Measurements from ENCODE around the gene KCTD16.

Gene KCTD16

DNA sequence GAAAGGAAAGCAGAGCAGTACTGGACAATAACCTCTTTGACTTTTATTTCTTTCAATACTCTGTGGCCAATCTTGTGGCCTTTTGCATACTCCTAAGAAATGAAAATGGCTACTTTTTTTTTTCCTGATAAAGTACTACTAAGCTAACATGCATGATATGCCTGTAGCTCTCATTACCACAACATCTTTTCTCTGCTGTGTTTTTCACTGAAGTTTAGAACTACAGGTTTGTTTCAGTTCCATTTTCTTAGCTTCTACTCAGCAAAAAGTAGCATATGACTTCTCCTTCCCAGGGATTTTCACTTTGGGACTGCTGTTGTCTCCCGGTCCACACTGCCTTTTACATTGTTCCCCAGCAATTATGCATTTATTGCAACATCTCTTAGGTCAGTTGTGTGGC, 204.0 kb downstream of the KCTD16 start:
- H3K4me3 Mint-ChIP-seq, result no peak overlapping the region
- no peaks in the 10 kb centered on the region for H3K4me1 Mint-ChIP-seq (ENCODE audit: low read depth)
- H3K27ac Mint-ChIP-seq, result no peak overlapping the region
- no peaks in the 10 kb centered on the region for H3K27me3 Mint-ChIP-seq (ENCODE audit: low read depth)
- H3K36me3 Mint-ChIP-seq (ENCODE audit: low read depth), result no peaks in the 10 kb centered on the region
- no peaks in the 10 kb centered on the region for H3K9me3 Mint-ChIP-seq
- DNase-seq (ENCODE audit: low spot score), result no peak

DNA sequence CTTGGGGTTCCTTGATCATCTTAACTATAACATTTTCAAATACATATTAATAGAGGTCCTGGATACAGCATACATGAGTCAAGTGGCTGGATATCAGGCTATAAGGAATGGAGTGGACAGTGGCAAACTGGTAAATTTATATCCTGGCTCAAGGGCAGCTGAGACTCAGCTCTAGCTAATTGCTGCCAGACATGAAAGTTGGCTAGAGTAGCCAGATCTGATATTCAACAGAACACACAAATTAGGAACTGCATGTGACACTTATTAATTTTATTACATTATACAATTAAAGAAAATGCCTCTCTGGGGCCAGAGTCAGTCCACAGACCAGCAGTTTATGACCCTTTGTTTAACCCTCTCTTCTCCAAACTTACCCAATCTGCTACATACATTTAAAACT, 206.5 kb downstream of the KCTD16 start:
- Mint-ChIP-seq H3K27ac (no peak overlapping the region), H3K4me3 (no peak overlapping the region), H3K4me1 (ENCODE audit: low read depth) (no peaks in the 10 kb centered on the region)

DNA sequence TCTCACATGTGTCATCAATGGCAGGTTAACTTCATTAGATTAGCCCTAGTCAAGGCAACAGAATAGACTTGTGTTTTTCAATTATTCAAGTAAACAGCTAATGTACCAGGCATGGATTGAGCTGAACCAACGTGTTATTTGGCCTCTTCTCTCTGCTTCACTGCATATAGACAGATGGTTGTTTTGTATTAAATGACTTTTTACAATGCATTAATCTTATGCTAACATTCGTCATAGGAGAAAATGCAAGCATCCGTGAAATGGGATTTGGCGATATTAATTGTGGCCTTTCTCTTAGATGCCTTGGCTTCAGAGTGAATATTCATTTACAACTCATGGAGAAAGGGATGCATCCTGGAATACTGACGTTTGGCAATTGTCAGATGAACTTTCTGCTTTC, 208.0 kb downstream of the KCTD16 start:
- H3K27ac Mint-ChIP-seq, result no peak overlapping the region
- peaks cover 8% of the 10 kb centered on the region for H3K9me3 Mint-ChIP-seq
- DNase-seq (ENCODE audit: low spot score), result no peak
- no peak overlapping the region for H3K4me3 Mint-ChIP-seq
- H3K27me3 Mint-ChIP-seq (ENCODE audit: low read depth), result no peaks in the 10 kb centered on the region
- H3K36me3 Mint-ChIP-seq (ENCODE audit: low read depth), result no peaks in the 10 kb centered on the region
- H3K4me1 Mint-ChIP-seq (ENCODE audit: low read depth), result no peaks in the 10 kb centered on the region

More for the DNA sequence above, 206.5 kb downstream of the KCTD16 start:
- no peaks in the 10 kb centered on the region for H3K36me3 Mint-ChIP-seq (ENCODE audit: low read depth)
- peaks cover 8% of the 10 kb centered on the region for H3K9me3 Mint-ChIP-seq
- H3K27me3 Mint-ChIP-seq (ENCODE audit: low read depth), result no peaks in the 10 kb centered on the region
- no peak for DNase-seq (ENCODE audit: low spot score)

DNA sequence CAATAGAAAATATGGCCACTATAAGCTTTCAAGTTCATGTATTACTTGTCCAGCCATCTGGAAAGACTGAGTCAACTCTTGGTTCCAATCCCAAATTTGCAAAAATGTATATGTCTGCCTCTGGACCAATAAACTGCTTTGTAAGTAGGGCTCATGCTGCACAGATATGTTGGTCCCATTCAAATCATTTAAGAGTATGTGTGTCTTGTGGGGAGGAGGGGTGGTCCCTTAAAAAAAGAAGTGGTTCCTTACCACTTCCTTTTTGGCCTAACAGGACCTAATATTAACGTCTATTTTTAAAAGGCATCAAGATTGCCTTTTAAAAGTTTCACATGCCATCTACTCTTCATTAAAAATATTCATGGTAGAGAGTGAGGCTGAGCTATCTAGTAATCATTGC, 214.9 kb downstream of the KCTD16 start:
- peaks cover 7% of the 10 kb centered on the region for H3K9me3 Mint-ChIP-seq
- DNase-seq (ENCODE audit: low spot score), result no peak
- H3K27me3 Mint-ChIP-seq (ENCODE audit: low read depth), result no peaks in the 10 kb centered on the region
- no peak overlapping the region for H3K4me3 Mint-ChIP-seq
- no peaks in the 10 kb centered on the region for H3K4me1 Mint-ChIP-seq (ENCODE audit: low read depth)
- H3K27ac Mint-ChIP-seq, result no peak overlapping the region
- H3K36me3 Mint-ChIP-seq (ENCODE audit: low read depth), result no peaks in the 10 kb centered on the region

DNA sequence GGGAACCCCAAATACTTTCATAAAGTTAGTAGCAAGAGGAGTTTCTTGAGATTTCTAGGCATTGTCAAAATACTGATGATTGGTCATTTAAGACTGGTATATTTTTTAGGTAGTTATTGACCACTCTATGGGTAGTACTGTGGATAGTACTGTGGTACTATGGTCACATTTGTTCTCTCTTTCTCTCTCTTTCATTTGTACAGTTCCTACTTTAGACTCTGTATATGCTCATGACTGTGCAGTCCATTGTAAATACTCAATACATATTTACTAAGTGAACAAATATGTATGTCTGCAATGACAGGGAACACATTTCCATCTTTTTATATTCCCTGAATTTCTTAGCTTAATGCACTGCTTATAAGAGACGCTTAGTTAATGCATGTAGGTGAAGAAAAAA, 215.6 kb downstream of the KCTD16 start:
- H3K27ac Mint-ChIP-seq, result no peak overlapping the region
- H3K9me3 Mint-ChIP-seq, result peaks cover under 1% of the 10 kb centered on the region
- no peak for DNase-seq (ENCODE audit: low spot score)
- H3K4me1 Mint-ChIP-seq (ENCODE audit: low read depth), result no peaks in the 10 kb centered on the region
- H3K4me3 Mint-ChIP-seq, result no peak overlapping the region
- H3K36me3 Mint-ChIP-seq (ENCODE audit: low read depth), result no peaks in the 10 kb centered on the region
- no peaks in the 10 kb centered on the region for H3K27me3 Mint-ChIP-seq (ENCODE audit: low read depth)

DNA sequence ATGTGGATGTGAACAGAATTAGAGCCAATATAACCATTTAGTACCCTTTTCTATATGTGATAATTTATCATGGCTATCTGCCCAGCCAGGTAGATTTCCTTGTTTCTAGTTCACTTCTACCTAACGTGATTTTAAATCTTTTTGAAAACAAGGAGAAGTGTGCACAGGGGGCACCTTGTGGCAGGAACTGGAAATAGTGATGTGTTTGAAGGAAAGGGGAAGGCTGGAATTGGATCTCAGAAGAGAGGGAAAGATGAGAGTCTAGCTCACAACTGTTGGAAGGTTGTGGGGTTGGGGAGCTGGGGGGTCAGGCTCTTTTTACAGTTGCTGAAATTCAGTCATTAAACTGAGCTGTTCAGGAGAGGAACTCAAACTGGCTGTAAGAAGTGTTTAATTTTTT, 219.5 kb downstream of the KCTD16 start:
- no peaks in the 10 kb centered on the region for H3K27me3 Mint-ChIP-seq (ENCODE audit: low read depth)
- no peak overlapping the region for H3K4me3 Mint-ChIP-seq
- DNase-seq (ENCODE audit: low spot score), result no peak
- H3K36me3 Mint-ChIP-seq (ENCODE audit: low read depth), result no peaks in the 10 kb centered on the region
- H3K27ac Mint-ChIP-seq, result no peak overlapping the region
- H3K4me1 Mint-ChIP-seq (ENCODE audit: low read depth), result no peaks in the 10 kb centered on the region
- H3K9me3 Mint-ChIP-seq, result no peaks in the 10 kb centered on the region

DNA sequence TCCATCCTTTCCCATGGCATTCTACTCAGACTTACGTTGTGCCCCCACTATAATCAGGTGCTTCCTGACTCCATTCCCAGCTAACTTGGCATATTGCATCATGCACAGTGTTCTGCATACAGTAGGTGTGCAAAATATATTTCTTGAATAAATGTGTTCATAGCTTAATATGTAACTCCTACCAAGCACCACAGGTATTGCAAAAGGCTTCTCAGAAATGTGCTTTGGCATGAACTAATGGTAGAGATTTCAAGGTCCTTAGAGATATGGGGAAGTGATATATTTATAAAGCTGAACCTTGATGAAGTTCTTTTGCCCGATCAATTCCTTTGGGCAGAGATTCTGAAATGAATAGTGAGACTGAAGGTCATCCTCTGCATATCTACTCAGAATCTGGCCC, 220.4 kb downstream of the KCTD16 start:
- no peaks in the 10 kb centered on the region for H3K27me3 Mint-ChIP-seq (ENCODE audit: low read depth)
- no peaks in the 10 kb centered on the region for H3K4me1 Mint-ChIP-seq (ENCODE audit: low read depth)
- H3K36me3 Mint-ChIP-seq (ENCODE audit: low read depth), result no peaks in the 10 kb centered on the region
- no peaks in the 10 kb centered on the region for H3K9me3 Mint-ChIP-seq
- no peak for DNase-seq (ENCODE audit: low spot score)
- H3K4me3 Mint-ChIP-seq, result no peak overlapping the region
- H3K27ac Mint-ChIP-seq, result no peak overlapping the region

- Mint-ChIP-seq H3K27me3 (ENCODE audit: low read depth) (no peaks in the 10 kb centered on the region), H3K4me3 (no peak overlapping the region), H3K4me1 (ENCODE audit: low read depth) (no peaks in the 10 kb centered on the region), H3K9me3 (no peaks in the 10 kb centered on the region), H3K36me3 (ENCODE audit: low read depth) (no peaks in the 10 kb centered on the region), H3K27ac (no peak overlapping the region)
- DNase-seq (ENCODE audit: low spot score), result no peak
Measured at GRCh38 chr5:144393641-144394435, 223.2 kb downstream of the KCTD16 start.

GRCh38 chr5:144395704-144396103, 225.0 kb downstream of the KCTD16 start:
- no peak overlapping the region for H3K27ac Mint-ChIP-seq
- H3K4me3 Mint-ChIP-seq, result no peak overlapping the region
- no peaks in the 10 kb centered on the region for H3K4me1 Mint-ChIP-seq (ENCODE audit: low read depth)
- H3K9me3 Mint-ChIP-seq, result no peaks in the 10 kb centered on the region
- no peaks in the 10 kb centered on the region for H3K36me3 Mint-ChIP-seq (ENCODE audit: low read depth)
- H3K27me3 Mint-ChIP-seq (ENCODE audit: low read depth), result no peaks in the 10 kb centered on the region
- no peak for DNase-seq (ENCODE audit: low spot score)

DNA sequence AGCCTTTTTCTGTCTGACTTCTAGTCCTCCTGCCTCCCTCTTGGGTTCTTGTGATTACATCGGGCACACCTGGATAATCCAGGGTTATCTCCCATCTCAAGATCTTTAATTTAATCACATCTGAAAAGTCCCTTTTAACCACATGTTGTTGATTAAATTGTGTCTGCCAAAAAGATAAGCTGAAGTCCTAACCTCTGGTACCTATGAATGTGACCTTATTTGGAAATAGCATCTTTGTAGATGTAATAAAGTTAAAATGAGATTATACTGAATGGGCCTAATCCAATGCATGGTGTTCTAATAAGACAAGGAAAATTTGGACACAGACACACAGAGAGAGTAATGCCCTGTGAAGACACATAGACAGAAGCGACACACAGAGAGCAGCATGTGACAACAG, 232.4 kb downstream of the KCTD16 start:
- Mint-ChIP-seq H3K27ac (no peak overlapping the region), H3K27me3 (ENCODE audit: low read depth) (no peaks in the 10 kb centered on the region), H3K4me3 (no peak overlapping the region), H3K4me1 (ENCODE audit: low read depth) (no peaks in the 10 kb centered on the region), H3K9me3 (no peaks in the 10 kb centered on the region), H3K36me3 (ENCODE audit: low read depth) (no peaks in the 10 kb centered on the region)
- no peak for DNase-seq (ENCODE audit: low spot score)

- Mint-ChIP-seq H3K27me3 (ENCODE audit: low read depth) (no peaks in the 10 kb centered on the region), H3K27ac (no peak overlapping the region)
Measured at GRCh38 chr5:144403817-144404420, 233.2 kb downstream of the KCTD16 start.

GRCh38 chr5:144404672-144405071, 234.0 kb downstream of the KCTD16 start:
- Mint-ChIP-seq H3K27me3 (ENCODE audit: low read depth) (no peaks in the 10 kb centered on the region), H3K9me3 (peaks cover 4% of the 10 kb centered on the region), H3K27ac (no peak overlapping the region), H3K4me1 (ENCODE audit: low read depth) (no peaks in the 10 kb centered on the region), H3K4me3 (no peak overlapping the region), H3K36me3 (ENCODE audit: low read depth) (no peaks in the 10 kb centered on the region)
- DNase-seq (ENCODE audit: low spot score), result no peak

More at GRCh38 chr5:144403817-144404420, 233.2 kb downstream of the KCTD16 start:
- Mint-ChIP-seq H3K4me3 (no peak overlapping the region), H3K9me3 (peaks cover 4% of the 10 kb centered on the region), H3K36me3 (ENCODE audit: low read depth) (no peaks in the 10 kb centered on the region), H3K4me1 (ENCODE audit: low read depth) (no peaks in the 10 kb centered on the region)
- no peak for DNase-seq (ENCODE audit: low spot score)

DNA sequence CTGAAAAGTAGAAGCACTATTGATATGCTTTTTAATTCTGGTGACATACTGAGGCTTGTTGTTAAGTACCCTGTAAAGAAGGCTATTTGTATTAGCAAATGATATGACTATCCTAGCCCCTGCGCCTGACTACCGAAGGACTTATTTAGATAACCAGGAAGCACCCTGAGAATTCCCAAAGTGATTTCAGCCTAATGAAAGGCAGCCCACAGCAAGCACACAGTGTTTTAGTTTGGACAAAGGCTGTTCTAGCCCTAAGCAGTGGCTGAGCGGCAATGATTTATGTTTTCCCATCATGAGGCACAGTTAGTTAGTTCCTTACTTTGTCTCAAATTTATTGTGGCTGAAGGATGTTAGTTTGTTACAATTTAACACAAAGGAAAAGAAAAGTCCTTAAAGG, 235.3 kb downstream of the KCTD16 start:
- H3K4me1 Mint-ChIP-seq (ENCODE audit: low read depth), result no peaks in the 10 kb centered on the region
- DNase-seq (ENCODE audit: low spot score), result no peak
- H3K27ac Mint-ChIP-seq, result no peak overlapping the region
- H3K9me3 Mint-ChIP-seq, result peaks cover 4% of the 10 kb centered on the region
- H3K36me3 Mint-ChIP-seq (ENCODE audit: low read depth), result no peaks in the 10 kb centered on the region
- no peaks in the 10 kb centered on the region for H3K27me3 Mint-ChIP-seq (ENCODE audit: low read depth)
- no peak overlapping the region for H3K4me3 Mint-ChIP-seq

DNA sequence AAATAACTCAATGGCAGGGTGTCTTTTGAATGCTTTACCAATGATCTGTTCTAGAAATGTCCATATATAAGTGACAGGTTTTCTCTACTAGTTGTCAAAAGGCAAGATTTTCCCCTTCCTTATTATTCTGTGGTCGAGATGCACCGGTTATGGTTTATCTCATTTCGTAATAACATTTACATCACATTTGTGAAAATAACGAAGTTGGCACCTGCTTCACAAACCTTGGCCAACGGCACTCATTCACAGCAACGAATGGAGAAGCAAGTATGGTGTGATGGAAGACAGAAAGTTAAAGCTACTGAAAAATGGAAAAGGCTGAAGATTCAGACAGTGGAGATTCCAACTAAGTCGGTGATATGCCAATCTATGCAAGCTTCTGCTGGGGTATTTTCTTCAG, 235.8 kb downstream of the KCTD16 start:
- H3K9me3 Mint-ChIP-seq, result peaks cover 4% of the 10 kb centered on the region
- no peaks in the 10 kb centered on the region for H3K36me3 Mint-ChIP-seq (ENCODE audit: low read depth)
- no peaks in the 10 kb centered on the region for H3K4me1 Mint-ChIP-seq (ENCODE audit: low read depth)
- no peaks in the 10 kb centered on the region for H3K27me3 Mint-ChIP-seq (ENCODE audit: low read depth)
- no peak for DNase-seq (ENCODE audit: low spot score)
- H3K27ac Mint-ChIP-seq, result no peak overlapping the region
- no peak overlapping the region for H3K4me3 Mint-ChIP-seq
